Kidney (tissue), 14 donors: ENCODE data around the gene ODF2. TPM values are rescaled to one million over a fixed set of nuclear protein-coding genes. Genes with fewer than 3 reads are reported as not detected.

ENCODE experiments used
- DNase-seq, 5 donors: peaks; one replicate each; pipeline ENCODE4 v3.0.0-alpha.2; 2013 to 2020
- FAIRE-seq: peaks from 2 replicates; lab custom pipeline; 2012; peaks lifted over from hg19 to GRCh38; lab: Jason Lieb, UNC
- H3K27ac ChIP-seq, 2 donors: one replicate each; pipeline ENCODE4 v1.7.0; 2013; ENCODE audit warnings: low read depth in 2 of 2, low read length in 2 of 2, inconsistent platforms in 1 of 2
- H3K27me3 ChIP-seq: one replicate; pipeline ENCODE4 v1.7.1; 2013; ENCODE audit warnings: low read length, inconsistent platforms; ENCODE audit not compliant: control insufficient read depth, insufficient read depth
- H3K36me3 ChIP-seq, 3 donors: one replicate each; pipeline versions ENCODE4 v1.7.0 to v1.7.1; 2013; ENCODE audit warnings: low read length in 3 of 3, control low read depth in 1 of 3, inconsistent platforms in 1 of 3; ENCODE audit not compliant: insufficient read depth in 3 of 3, control insufficient read depth in 2 of 3
- H3K4me1 ChIP-seq, 3 donors: one replicate each; pipeline versions ENCODE4 v1.7.0 to v1.7.1; 2013; ENCODE audit warnings: low read length in 3 of 3, inconsistent platforms in 1 of 3, low read depth in 1 of 3; ENCODE audit not compliant: control insufficient read depth in 2 of 3, insufficient read depth in 2 of 3
- H3K4me3 ChIP-seq, 3 donors: one replicate each; pipeline versions ENCODE4 v1.7.0 to v1.8.1; 2013; ENCODE audit warnings: low read length in 3 of 3, control low read depth in 1 of 3, inconsistent platforms in 1 of 3
- H3K9ac ChIP-seq, 3 donors: one replicate each; pipeline versions ENCODE4 v1.7.0 to v1.7.1; 2013; ENCODE audit warnings: low read length in 3 of 3, control low read depth in 1 of 3, inconsistent platforms in 1 of 3
- H3K9me3 ChIP-seq, 3 donors: one replicate each; pipeline versions ENCODE4 v1.7.0 to v1.7.1; 2013; ENCODE audit warnings: low read length in 3 of 3, control low read depth in 1 of 3, inconsistent platforms in 1 of 3; ENCODE audit not compliant: control insufficient read depth in 2 of 3, insufficient read depth in 1 of 3
- intact Hi-C: fragments of 100-400 bp; cut with DNase I; formaldehyde crosslinking; loops from one replicate; pipeline ENCODE4 v1.11.1; 2022
- polyA plus RNA-seq: library from polyadenylated mRNA; stranded (reverse); fragments of 350-450 nt; fragmentation: Illumina TruSeq; extraction: RNeasy Lipid Tissue Mini Kit (QIAGEN cat#74804); gene quantifications from one replicate; pipeline ENCODE4 v1.2.3, GENCODE V29; 2014; ENCODE audit warnings: low read depth, low replicate concordance; ENCODE audit not compliant: insufficient read depth
- total RNA-seq: library from RNA; stranded (reverse); fragmentation: NEBNext Ultra II Directional; extraction: Animal tissue kit (Norgen Biotek cat#: 25700); gene quantifications from one replicate; pipeline ENCODE4 v1.2.1, GENCODE V29; 2021
- TF ChIP-seq, protein P1 (sequence below): IDR thresholded peaks from 3 replicates; pipeline ENCODE4 v1.5.1; 2012; ENCODE audit warnings: mild to moderate bottlenecking, moderate library complexity, borderline replicate concordance; ENCODE audit not compliant: insufficient read depth; ENCODE audit errors: extremely low read depth
- donor health status: control.
- donor health status: control.
- donor health status: control.
- donor health status: control.
- donor health status: control.
- donor health status: DM: yes; HTN: yes; CAD: no.
- donor health status: Normal renal cell carcinoma (clear cell type).

The ODF2 gene
- total and polyA plus RNA-seq, 2 donors from 2014 or later = 10.6 to 23.6 TPM

DNA sequence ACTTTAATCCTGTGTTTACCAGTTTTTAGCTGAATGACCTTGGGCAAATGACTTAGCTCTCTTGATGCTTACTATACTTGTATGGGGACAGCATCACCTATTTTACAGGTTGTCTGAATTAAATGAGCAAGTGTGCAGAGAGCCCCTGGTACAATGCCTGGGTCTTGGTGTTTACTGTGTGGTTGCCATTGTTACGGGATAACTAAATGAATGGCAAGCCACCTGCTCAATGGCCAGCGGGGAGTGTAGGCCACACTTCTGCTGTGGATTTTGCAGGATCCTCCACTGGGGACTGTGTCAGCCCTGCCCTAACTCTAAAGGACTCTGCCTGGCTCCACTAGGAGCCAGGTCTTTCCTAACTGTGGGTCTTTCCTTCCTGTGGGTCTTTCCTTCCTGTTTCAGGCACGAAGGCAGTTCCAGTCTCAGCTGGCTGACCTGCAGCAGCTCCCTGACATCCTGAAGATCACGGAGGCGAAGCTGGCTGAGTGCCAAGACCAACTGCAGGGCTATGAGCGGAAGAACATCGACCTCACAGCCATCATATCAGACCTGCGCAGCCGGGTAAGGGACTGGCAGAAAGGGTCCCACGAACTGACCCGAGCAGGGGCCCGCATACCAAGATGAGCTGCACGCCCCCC lies 38.4 kb downstream of the ODF2 start:
- TF ChIP-seq, protein P1, sequence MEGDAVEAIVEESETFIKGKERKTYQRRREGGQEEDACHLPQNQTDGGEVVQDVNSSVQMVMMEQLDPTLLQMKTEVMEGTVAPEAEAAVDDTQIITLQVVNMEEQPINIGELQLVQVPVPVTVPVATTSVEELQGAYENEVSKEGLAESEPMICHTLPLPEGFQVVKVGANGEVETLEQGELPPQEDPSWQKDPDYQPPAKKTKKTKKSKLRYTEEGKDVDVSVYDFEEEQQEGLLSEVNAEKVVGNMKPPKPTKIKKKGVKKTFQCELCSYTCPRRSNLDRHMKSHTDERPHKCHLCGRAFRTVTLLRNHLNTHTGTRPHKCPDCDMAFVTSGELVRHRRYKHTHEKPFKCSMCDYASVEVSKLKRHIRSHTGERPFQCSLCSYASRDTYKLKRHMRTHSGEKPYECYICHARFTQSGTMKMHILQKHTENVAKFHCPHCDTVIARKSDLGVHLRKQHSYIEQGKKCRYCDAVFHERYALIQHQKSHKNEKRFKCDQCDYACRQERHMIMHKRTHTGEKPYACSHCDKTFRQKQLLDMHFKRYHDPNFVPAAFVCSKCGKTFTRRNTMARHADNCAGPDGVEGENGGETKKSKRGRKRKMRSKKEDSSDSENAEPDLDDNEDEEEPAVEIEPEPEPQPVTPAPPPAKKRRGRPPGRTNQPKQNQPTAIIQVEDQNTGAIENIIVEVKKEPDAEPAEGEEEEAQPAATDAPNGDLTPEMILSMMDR = no peak
- no peak overlapping the region for H3K27ac ChIP-seq
- FAIRE-seq = no peak

DNA sequence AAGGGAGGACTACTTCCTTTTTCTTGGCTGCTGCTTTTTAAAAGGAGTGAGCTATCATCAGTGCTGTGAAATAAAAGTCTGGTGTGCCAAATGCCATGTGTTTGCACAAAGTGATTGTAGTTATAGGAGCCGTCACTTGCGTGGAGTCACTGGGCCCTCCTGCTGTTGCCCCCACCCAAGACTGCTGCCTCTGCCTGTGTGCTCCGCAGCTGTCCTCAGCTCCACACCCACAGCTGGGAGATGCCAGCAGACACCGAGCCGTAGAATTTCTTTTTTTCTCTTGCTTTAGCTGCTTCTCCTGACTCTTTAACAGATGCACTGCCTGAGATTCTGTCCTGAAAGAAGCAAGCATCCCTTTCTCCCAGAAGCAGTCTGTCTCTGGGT lies 38.9 kb downstream of the ODF2 start:
- Histone ChIP-seq H3K9ac (no peak overlapping the region), H3K27ac (no peak overlapping the region), H3K4me3 (no peak overlapping the region), H3K4me1 (peaks cover 0 to 9% (median 9%) of the 10 kb centered on the region in 3 donors), H3K9me3 (no peaks in the 10 kb centered on the region), H3K36me3 (peaks cover 0 to 35% (median 22%) of the 10 kb centered on the region in 3 donors), H3K27me3 (no peaks in the 10 kb centered on the region)
- no peak for DNase-seq
- TF ChIP-seq, protein P1 = no peak
- FAIRE-seq = no peak
- intact Hi-C loops = no loop called here

More for the DNA sequence above, 38.4 kb downstream of the ODF2 start:
- H3K4me1 ChIP-seq = peaks cover 0 to 9% (median 9%) of the 10 kb centered on the region in 3 donors
- intact Hi-C loops = no loop called here
- no peak overlapping the region for H3K9ac ChIP-seq
- no peaks in the 10 kb centered on the region for H3K9me3 ChIP-seq
- peak; percentile 47 to 93 (median 67) for DNase-seq
- peaks cover 4 to 35% (median 22%) of the 10 kb centered on the region in 3 donors for H3K36me3 ChIP-seq
- no peak overlapping the region for H3K4me3 ChIP-seq
- H3K27me3 ChIP-seq = no peaks in the 10 kb centered on the region

DNA sequence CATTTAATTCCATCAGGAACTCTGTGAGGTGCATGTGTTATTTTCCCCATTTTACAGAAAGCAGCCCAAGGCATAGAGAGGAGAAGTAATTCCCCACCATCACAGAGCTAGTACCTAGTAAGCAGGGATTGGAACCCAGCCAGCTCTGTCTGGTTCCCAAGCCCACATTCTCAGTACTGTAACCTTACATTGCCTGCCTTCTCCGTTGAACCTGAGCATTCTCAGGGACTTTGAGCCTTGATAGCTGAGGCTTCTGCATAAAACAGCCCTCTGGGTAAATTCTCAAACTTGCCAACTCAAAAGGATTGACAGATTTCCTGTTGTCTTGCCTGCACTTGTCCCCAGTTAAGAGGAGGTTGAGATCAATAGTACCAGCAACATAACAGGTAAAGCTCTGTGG lies 39.5 kb downstream of the ODF2 start:
- Histone ChIP-seq H3K9me3 (no peaks in the 10 kb centered on the region), H3K4me3 (no peak overlapping the region), H3K9ac (no peak overlapping the region), H3K27ac (no peak overlapping the region), H3K36me3 (peaks cover 0 to 35% (median 24%) of the 10 kb centered on the region in 3 donors), H3K27me3 (no peaks in the 10 kb centered on the region), H3K4me1 (peaks cover 0 to 9% (median 9%) of the 10 kb centered on the region in 3 donors)
- intact Hi-C loops = no loop called here
- FAIRE-seq (no peak), DNase-seq (peak in 2 of 5 donors; percentile 4 to 33)
- TF ChIP-seq, protein P1 = no peak
